Measurements from ENCODE around the gene SH3GL3.

The SH3GL3 gene

DNA sequence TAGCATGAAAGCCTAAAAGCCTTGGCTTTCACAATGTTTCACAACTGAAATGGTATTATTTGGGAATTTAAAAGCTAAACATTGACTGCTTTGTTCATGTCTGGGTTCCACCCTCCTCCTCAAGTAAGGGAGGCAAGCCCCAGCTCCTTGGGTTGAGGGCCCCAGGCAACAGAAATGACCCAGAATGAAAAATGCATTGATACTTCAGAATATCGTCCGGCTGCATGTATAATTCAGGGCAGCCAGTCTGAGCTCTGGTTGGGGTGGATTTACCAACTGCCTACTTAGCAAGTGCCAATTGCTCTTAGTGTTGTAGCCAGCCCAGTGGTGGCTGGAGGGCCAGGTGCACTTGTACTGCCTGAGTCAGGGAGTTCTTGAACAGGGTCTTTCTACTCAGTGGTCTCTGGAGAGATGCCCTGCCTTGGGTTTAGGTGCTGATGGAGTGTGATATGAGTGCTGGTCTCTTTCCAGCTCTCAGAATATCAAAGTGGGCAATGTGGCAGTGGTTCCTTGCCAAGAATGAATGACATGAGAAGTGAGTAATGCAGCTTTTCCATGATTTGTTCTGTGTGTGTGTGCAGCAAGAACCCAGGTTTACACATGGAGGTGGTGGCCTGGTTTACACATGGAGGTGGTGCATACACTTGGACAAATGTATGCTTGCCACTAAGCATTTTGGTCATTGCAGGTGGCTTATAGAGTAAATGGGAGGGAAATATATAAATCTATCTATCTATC lies 165.9 kb downstream of the SH3GL3 start:
- no peak for DNase-seq (ENCODE audit: low read depth)

DNA sequence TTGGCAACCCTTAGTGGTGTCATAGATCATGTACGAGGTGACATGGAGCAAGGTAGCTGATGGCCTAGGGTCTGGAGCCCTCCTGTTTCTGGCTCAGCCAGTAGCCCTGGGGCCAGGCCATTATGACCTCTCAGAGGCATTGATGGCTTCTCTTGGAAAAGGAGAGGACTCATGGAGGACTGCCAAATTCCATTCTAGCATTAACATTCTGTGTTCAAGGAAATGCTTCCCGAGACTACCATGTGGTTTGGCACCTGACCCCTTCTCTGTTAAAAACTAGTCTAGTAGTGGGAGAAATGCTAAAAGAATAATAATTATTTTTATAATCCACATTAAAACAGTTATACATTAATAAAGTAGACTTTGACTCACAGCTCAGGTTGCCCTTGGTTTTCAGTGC lies 166.6 kb downstream of the SH3GL3 start:
- DNase-seq (ENCODE audit: low read depth) = no peak

DNA sequence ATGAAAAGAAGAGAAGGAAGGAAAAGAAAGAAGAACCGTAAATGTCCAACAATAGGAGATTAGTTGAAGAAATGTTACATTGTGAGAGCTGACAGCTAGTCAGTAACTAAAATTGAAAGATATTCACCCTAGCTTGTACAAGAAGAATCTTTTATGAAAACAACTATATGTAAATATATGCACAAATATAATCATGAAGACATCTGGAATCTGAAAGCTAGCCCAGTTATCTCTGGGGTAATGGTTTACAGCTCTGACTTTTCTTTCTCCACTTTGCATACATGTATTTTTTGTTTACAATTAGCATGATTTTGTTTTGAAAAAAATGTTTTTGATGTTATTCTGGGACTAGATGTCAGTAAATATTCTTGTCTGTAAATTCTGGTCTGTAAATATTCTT lies 169.7 kb downstream of the SH3GL3 start:
- DNase-seq (ENCODE audit: low read depth) = no peak

GRCh38 chr15:83626171-83626802 lies 179.1 kb downstream of the SH3GL3 start:
- DNase-seq (ENCODE audit: low read depth) = no peak

GRCh38 chr15:83631534-83631933 lies 184.4 kb downstream of the SH3GL3 start:
- no peak for DNase-seq (ENCODE audit: low read depth)

GRCh38 chr15:83643201-83643600 lies 196.1 kb downstream of the SH3GL3 start:
- DNase-seq (ENCODE audit: low read depth) = no peak

DNA sequence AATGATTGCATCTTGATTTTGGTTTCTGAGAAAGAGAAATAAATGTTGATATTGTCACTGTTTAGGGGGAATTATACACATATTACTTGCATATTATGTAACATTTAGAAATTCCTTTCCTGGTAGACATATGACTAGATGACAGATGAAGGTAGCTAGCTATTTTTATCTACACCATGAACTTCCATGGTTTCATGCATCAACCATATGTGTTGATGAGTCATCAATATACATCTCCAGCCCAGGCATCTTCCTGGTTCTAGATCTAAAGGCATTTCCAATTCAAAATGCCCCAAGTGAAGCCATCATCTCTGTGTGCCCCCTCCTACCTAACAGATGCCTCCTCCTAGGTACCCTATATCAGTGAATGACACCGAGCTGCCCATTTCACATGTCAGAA lies 197.3 kb downstream of the SH3GL3 start:
- DNase-seq (ENCODE audit: low read depth) = no peak

- DNase-seq (ENCODE audit: low read depth) = no peak
Measured at GRCh38 chr15:83650831-83651230, 203.7 kb downstream of the SH3GL3 start.

GRCh38 chr15:83651541-83651940 lies 204.4 kb downstream of the SH3GL3 start:
- DNase-seq (ENCODE audit: low read depth) = no peak

GRCh38 chr15:83652626-83653204 lies 205.6 kb downstream of the SH3GL3 start:
- no peak for DNase-seq (ENCODE audit: low read depth)

GRCh38 chr15:83653288-83653638 lies 206.1 kb downstream of the SH3GL3 start:
- DNase-seq (ENCODE audit: low read depth) = no peak

GRCh38 chr15:83653639-83654378 lies 206.7 kb downstream of the SH3GL3 start, which contains the start of gene ADAMTSL3:
TSS of gene ADAMTSL3 (plus strand) at chr15:83654123. CDS start at chr15:83655762, 1,639 bp downstream.
- no peak for DNase-seq (ENCODE audit: low read depth)

DNA sequence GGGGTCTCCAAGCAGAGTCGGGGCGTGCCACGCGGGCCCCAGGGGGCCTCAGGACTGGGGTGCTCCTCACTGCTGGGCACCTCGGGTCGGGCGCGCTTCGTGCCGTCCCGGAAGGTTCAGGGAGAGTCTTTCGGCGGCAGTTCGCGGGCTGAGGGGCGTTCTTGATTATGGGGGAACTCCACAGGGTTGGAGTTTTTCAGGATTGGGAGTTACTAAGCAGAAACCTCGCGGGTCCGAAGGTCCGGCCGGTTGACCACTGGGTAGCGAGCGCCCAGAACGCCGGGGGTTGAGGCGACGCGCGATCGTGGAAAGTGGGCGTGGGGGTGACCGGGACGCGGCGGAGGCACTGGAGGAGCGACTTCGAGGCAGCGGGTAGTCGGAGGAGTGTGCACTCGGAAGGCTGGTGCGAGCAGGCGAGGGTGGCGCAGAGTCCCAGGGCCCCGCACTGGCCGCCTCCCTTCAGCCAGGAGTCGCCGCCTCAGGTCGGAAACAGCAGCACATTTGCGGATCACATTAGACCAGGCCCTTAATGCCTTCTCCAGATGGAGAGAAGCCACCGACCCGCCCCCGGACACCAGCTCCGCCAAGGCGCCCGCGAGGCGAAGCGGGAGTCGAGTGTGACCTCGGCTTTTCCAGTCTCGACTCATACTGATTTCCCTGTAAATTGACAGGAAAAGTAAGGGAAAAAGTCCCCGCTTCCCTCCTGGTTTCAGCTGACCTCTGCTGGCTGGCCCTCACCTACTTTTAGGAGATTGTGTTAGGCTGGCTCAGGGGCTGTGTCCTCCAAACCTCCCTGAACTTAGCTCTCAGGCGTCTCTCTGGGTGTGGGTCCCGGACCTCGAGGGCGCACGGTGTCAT lies 207.5 kb downstream of the SH3GL3 start:
- DNase-seq (ENCODE audit: low read depth) = no peak

DNA sequence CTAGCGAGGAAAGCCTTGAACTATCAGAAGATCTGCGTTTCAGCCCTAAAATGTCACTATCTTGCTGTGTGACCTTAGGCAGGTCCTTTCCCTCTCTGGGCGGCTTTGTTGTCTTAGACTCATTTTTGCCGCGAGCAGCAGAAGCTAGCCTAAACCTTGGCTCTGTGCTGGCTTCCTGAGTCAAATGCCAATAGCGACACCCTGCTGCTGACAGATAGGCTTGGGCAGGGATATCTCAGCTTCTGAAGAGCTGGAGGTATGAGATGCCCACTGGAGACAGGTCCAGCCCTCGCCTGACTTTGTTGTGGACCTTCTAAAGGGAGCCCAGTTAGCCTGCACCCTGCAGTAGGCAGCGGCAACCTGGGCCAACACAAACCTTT lies 208.1 kb downstream of the SH3GL3 start:
- no peak for DNase-seq (ENCODE audit: low read depth)

GRCh38 chr15:83656192-83656591 lies 209.1 kb downstream of the SH3GL3 start:
- no peak for DNase-seq (ENCODE audit: low read depth)

DNA sequence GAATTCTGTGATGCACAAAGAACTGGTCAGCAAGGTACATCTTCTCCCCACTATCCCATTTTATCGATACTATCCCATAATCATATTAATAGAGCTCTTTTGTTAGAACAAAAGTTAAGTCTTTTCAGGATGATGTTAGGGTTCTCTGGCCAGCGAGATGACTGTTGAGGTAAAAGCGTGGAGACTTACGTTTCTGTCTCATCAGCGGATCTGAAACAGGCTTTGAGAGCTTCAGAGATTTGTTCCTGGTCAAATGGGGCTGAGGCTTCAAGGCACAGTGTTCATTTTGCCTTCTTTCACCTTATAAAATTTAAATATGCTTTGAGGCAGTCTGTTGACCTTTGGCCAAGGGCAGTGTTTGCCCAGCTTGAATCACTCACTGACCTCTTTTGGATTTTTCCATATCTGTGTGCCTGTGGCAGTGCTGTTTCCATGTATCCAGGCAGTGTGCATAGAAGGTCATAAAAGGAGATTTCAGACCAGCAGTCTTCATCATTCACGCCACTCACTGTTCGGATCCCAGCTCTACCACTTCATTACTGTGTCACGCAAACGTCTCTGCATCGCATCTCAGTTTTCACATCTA lies 209.9 kb downstream of the SH3GL3 start:
- no peak for DNase-seq (ENCODE audit: low read depth)

DNA sequence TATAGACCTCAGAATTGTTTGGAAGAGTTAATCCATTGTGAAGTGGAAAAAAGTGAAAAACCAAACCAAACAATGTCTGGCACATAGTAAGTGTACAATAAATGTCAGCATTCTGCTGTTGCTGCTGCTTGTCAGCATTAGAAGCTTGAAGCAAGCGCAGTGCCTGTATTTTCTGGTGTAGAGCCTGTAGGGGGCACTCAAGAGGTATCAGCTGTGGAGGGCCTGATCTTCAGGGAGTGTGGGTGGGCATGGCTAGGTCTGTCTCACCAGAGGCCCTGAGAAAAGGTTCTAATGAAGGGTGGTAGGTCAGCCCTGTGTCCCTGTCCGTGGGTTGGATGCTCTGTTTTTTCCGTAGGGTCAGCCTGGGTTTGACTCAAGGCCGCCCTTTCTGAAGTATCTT lies 210.4 kb downstream of the SH3GL3 start:
- no peak for DNase-seq (ENCODE audit: low read depth)

GRCh38 chr15:83658430-83659416 lies 211.6 kb downstream of the SH3GL3 start:
- DNase-seq (ENCODE audit: low read depth) = no peak

DNA sequence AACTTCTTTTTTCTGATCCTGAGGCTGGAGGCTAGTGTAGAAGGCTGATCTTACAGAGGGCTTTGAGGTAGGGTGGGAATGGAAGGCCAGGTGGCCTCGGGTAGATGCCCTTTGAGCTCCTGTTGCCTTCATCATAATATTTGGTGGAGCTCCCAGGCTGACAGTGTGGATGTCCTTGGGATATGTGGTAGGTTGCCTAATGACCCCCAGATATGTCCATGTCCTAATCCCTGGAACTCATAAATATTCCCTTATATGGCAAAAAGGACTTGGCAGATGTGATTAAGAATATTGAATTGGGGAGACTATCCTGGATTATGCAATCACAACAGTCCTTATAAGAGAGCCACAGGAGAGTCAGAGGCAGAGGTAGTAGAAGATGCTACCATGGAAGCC lies 212.3 kb downstream of the SH3GL3 start:
- DNase-seq (ENCODE audit: low read depth) = no peak

DNA sequence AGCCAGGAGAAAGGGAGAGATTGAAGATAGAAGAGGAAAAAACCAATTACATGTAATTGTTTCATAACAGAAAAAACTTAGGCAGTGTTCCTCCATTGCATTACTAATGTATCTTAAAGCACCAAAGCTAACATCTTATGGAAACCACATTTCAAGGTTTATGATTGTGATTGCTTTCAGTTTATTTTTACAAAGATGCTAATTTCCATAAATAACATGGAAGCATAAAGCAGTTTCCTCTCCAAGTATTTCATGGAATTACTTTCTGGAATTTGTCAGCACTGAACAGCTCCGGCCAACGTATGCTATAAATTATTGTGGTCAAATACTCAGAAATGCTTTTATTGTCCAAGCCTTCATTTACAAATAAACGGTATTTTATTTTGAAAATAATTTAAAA lies 218.3 kb downstream of the SH3GL3 start:
- DNase-seq (ENCODE audit: low read depth) = no peak
